ENCODE data around the gene MYO6. TPM values are rescaled to one million over a fixed set of nuclear protein-coding genes. Genes with fewer than 3 reads are reported as not detected.
"Not testable (repeated sequence)": the region's sequence is repeated elsewhere in the genome, so short reads cannot be mapped to it uniquely, and the experiment has no call there.

The MYO6 gene
- total RNA-seq, 2 experiments from 2014 or later: 6.1 to 6.4 TPM

DNA sequence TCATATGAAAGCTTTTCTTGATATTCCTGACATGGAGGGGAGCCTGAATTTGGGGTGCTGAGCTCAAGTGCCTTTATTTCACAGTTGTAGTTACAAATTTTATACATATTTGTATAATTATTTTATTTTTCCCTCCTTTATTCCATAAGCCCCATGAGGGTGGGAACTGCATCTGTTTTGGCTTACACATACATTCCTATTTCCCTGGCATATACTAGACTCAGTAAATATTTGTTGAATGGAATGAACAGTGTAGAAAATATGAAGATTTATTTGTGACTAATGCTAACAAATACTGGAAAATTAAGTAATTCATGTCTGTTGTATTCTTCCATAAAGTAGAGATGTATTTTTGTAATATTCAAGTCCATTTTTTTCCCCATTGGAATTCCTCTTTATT, 127.1 kb downstream of the MYO6 start:
- intact Hi-C loops (cut with micrococcal nuclease): no loop called here
- CTCF ChIA-PET: interaction anchor here (10.9 kb wide), 1 partner anchor 17 kb away, joined by 74 read pairs; no protein-coding TSS in a partner anchor
- POLR2A ChIA-PET: no interaction called here
- Mint-ChIP-seq H3K36me3 (no peaks in the 10 kb centered on the region), H3K27ac (no peak overlapping the region), H3K4me1 (ENCODE audit: low read depth) (no peaks in the 10 kb centered on the region), H3K9me3 (no peaks in the 10 kb centered on the region), H3K27me3 (no peaks in the 10 kb centered on the region), H3K4me3 (no peak overlapping the region)
- DNase-seq: no peak

DNA sequence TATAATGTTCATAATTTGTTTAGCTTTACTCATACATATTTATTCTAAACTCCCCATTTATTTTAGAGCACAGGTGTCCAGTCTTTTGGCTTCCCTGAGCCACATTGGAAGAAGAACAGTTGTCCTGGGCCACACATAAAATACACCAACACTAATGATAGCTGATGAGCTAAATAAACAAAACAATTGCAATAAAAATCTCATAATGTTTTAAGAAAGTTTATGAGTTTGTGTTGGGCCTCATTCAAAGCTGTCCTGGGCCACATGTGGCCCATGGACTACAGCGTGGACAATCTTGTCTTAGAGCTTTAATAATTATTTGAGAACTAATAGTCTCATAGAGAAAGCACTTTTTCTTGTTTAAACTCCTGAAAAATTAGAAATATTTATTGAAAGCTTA, 131.3 kb downstream of the MYO6 start:
- Mint-ChIP-seq H3K4me3 (no peak overlapping the region), H3K27me3 (no peaks in the 10 kb centered on the region), H3K4me1 (ENCODE audit: low read depth) (no peaks in the 10 kb centered on the region), H3K9me3 (no peaks in the 10 kb centered on the region), H3K36me3 (no peaks in the 10 kb centered on the region), H3K27ac (no peak overlapping the region)
- ChIA-PET POLR2A (no interaction called here), CTCF (interaction anchor here (0.7 to 10.9 kb wide), 2 partner anchors 13 to 17 kb away, joined by 3 to 74 read pairs; no protein-coding TSS in a partner anchor)
- intact Hi-C loops (cut with micrococcal nuclease): no loop called here
- DNase-seq: no peak

DNA sequence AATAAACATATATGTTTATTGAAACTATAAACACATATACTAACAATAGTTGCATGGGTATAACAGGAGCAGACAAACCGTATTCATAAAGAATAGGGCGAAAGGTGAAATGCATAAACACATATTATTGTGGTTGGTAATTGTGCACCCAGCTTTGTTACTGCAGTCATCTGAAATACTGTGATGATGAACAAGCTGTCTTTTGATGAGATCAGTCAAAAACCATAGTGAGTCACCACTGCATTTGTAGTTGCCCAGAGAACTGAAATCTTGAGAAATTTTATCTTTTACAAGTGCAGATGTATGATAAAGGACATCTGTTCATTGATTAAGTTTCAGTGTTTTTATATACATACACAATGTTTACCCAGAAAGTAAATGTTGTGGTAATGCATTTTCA, 133.7 kb downstream of the MYO6 start:
- no peaks in the 10 kb centered on the region for H3K27me3 Mint-ChIP-seq
- intact Hi-C loops (cut with micrococcal nuclease): no loop called here
- H3K9me3 Mint-ChIP-seq: no peaks in the 10 kb centered on the region
- H3K36me3 Mint-ChIP-seq: no peaks in the 10 kb centered on the region
- POLR2A ChIA-PET: no interaction called here
- no peak for DNase-seq
- CTCF ChIA-PET: interaction anchor here (10.9 kb wide), 1 partner anchor 10 kb away, joined by 74 read pairs; no protein-coding TSS in a partner anchor
- H3K4me3 Mint-ChIP-seq: no peak overlapping the region
- no peaks in the 10 kb centered on the region for H3K4me1 Mint-ChIP-seq (ENCODE audit: low read depth)
- no peak overlapping the region for H3K27ac Mint-ChIP-seq

DNA sequence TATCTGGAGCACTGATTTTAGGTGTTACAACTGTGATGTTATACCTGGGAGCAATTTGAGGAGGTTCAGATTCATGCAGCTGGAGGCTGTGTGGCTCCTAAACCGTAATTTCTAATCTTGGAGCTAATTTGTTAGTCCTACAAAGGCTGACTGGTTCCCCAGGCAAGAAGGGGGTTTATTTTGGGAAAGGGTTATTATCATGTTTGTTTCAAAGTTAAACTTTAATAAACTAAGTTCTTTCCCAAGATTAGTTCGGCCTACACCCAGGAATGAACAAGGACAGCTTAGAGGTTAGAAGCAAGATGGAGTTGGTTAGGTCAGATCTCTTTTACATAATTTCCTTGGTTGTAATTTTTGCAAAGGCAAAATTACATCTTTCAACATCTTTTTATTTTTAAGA, 135.8 kb downstream of the MYO6 start:
- ChIA-PET POLR2A (no interaction called here), CTCF (interaction anchor here (1.5 kb wide), 1 partner anchor 8 kb away, joined by 7 read pairs; no protein-coding TSS in a partner anchor)
- intact Hi-C loops (cut with micrococcal nuclease): no loop called here
- H3K27ac Mint-ChIP-seq: no peak overlapping the region
- no peaks in the 10 kb centered on the region for H3K4me1 Mint-ChIP-seq (ENCODE audit: low read depth)
- H3K4me3 Mint-ChIP-seq: no peak overlapping the region
- no peaks in the 10 kb centered on the region for H3K27me3 Mint-ChIP-seq
- no peak for DNase-seq
- H3K9me3 Mint-ChIP-seq: no peaks in the 10 kb centered on the region
- no peaks in the 10 kb centered on the region for H3K36me3 Mint-ChIP-seq

DNA sequence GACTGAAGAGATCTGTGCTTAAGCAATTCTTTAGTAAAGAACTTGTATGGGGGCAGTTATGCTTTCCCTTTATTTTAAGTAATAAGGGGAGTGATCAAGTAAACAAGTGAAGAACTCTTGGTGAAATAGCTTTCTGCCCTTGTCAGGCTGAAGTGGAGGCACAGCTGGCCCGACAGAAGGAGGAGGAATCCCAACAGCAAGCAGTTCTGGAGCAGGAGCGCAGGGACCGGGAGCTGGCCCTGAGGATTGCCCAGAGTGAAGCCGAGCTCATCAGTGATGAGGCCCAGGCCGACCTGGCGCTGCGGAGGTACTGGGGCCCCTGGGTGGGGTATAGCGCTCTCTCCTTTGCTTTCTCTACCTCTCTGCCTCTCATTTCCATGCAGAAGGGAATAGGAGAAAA, 143.3 kb downstream of the MYO6 start:
- Mint-ChIP-seq H3K9me3 (no peaks in the 10 kb centered on the region), H3K4me3 (no peak overlapping the region), H3K4me1 (ENCODE audit: low read depth) (peaks cover 3% of the 10 kb centered on the region), H3K27me3 (no peaks in the 10 kb centered on the region), H3K36me3 (no peaks in the 10 kb centered on the region), H3K27ac (no peak overlapping the region)
- CTCF ChIA-PET: interaction anchor here (0.7 to 4.3 kb wide), 12 partner anchors 8 to 1575 kb away, joined by 3 to 74 read pairs (median 6); no protein-coding TSS in a partner anchor
- DNase-seq: no peak
- intact Hi-C loops (cut with micrococcal nuclease): loop anchor here (2.0 kb wide), 1 partner anchor 1564 kb away; no protein-coding TSS in a partner anchor
- POLR2A ChIA-PET: no interaction called here

DNA sequence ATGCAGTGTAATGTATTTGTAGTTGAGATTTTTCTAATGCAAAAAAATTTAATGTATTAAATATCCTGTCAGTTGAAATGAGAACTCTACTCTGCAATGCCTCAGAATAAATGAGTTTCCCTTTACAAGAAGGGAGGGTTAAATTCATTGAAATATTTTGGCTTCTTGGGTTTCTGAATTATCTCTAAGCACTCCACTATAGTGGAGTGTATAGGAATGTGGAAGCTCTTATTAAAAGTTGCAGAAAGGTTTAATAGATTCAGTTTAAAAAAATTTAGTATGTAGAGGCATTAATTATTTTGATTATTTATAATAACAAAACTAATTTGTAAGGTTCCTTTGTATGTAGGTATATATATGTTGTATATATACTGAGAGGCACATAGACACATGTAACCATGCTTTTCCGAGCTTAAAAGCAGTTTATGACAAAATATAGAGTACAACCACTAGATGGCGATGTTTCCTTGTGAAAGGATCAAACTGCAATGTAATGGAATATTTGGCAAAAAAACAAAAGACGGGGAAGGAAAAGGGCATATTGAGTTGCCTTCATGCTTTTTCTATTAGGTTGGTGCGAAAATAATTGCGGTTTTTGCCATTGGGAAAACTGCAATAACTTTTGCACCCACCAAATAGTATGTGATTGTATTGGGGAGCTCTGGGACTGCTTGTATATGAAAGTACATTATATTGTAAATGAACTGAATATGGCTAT, 144.2 kb downstream of the MYO6 start:
- Mint-ChIP-seq H3K4me1 (ENCODE audit: low read depth) (peaks cover 3% of the 10 kb centered on the region), H3K9me3 (no peaks in the 10 kb centered on the region), H3K27me3 (no peaks in the 10 kb centered on the region), H3K36me3 (no peaks in the 10 kb centered on the region), H3K27ac (no peak overlapping the region), H3K4me3 (no peak overlapping the region)
- DNase-seq: no peak
- POLR2A ChIA-PET: no interaction called here
- intact Hi-C loops (cut with micrococcal nuclease): loop anchor here (2.0 kb wide), 1 partner anchor 1564 kb away; no protein-coding TSS in a partner anchor
- CTCF ChIA-PET: interaction anchor here (0.6 to 4.3 kb wide), 27 partner anchors 9 to 1574 kb away, joined by 3 to 74 read pairs (median 4); no protein-coding TSS in a partner anchor

DNA sequence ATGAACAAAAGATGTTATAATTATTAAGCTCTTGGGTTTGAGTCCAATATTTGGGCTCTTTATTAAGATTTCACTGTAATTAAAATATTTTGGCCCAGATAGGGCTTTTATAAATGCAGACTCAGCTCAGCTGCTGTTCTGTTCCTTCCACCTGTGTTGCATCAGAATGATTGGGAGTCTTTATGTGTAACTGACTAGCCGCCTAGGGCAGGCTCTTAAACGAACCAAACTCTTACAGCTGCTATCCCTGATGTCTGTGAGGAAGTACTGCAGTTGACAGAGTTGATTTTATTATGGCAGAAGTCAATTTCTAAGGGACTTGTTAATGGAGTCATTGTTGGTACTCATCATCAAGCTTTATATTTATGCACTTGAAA, 144.7 kb downstream of the MYO6 start:
- CTCF ChIA-PET: interaction anchor here (0.6 to 4.3 kb wide), 21 partner anchors 10 to 1573 kb away, joined by 3 to 74 read pairs (median 4); no protein-coding TSS in a partner anchor
- DNase-seq: no peak
- Mint-ChIP-seq H3K27me3 (no peaks in the 10 kb centered on the region), H3K9me3 (no peaks in the 10 kb centered on the region), H3K27ac (no peak overlapping the region), H3K4me3 (no peak overlapping the region), H3K36me3 (no peaks in the 10 kb centered on the region), H3K4me1 (ENCODE audit: low read depth) (peaks cover 3% of the 10 kb centered on the region)
- POLR2A ChIA-PET: no interaction called here
- intact Hi-C loops (cut with micrococcal nuclease): loop anchor here (2.0 kb wide), 1 partner anchor 1563 kb away; no protein-coding TSS in a partner anchor

DNA sequence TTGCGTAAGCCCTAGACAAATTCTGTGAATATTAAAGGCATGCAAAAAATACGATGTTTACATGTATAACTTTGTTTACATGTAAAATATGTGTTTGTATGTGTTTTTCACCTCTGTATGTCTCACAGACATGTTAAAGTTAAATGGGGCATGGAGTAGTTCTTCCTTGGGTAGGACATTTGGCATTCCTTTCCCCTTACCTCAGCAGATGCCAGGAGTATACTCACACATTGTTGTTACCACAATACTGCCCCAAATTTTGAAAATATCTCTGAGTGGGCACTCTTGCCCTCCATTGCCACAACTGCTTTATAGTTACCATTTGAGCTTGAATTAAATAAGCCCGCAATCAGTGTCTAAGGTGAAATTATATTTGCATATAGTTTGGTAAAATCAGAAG, 147.5 kb downstream of the MYO6 start:
- peaks cover 3% of the 10 kb centered on the region for H3K4me1 Mint-ChIP-seq (ENCODE audit: low read depth)

DNA sequence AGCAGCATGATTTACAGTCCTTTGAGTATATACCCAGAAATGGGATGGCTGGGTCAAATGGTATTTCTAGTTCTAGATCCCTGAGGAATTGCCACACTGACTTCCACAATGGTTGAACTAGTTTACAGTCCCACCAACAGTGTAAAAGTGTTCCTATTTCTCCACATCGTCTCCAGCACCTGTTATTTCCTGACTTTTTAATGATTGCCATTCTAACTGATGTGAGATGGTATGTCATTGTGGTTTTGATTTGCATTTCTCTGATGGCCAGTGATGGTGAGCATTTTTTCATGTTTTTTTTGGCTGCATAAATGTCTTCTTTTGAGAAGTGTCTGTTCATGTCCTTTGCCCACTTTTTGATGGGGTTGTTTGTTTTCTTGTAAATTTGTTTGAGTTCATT, 151.2 kb downstream of the MYO6 start:
- H3K27ac Mint-ChIP-seq; H3K36me3 Mint-ChIP-seq; POLR2A ChIA-PET; intact Hi-C loops (cut with micrococcal nuclease); H3K4me1 Mint-ChIP-seq (ENCODE audit: low read depth); CTCF ChIA-PET; H3K27me3 Mint-ChIP-seq; DNase-seq; H3K9me3 Mint-ChIP-seq; H3K4me3 Mint-ChIP-seq: not testable (repeated sequence)

More for the DNA sequence above, 147.5 kb downstream of the MYO6 start:
- intact Hi-C loops (cut with micrococcal nuclease): no loop called here
- Mint-ChIP-seq H3K36me3 (no peaks in the 10 kb centered on the region), H3K4me3 (no peak overlapping the region), H3K27ac (no peak overlapping the region), H3K9me3 (peaks cover 2% of the 10 kb centered on the region), H3K27me3 (no peaks in the 10 kb centered on the region)
- no peak for DNase-seq
- ChIA-PET CTCF (no interaction called here), POLR2A (no interaction called here)

DNA sequence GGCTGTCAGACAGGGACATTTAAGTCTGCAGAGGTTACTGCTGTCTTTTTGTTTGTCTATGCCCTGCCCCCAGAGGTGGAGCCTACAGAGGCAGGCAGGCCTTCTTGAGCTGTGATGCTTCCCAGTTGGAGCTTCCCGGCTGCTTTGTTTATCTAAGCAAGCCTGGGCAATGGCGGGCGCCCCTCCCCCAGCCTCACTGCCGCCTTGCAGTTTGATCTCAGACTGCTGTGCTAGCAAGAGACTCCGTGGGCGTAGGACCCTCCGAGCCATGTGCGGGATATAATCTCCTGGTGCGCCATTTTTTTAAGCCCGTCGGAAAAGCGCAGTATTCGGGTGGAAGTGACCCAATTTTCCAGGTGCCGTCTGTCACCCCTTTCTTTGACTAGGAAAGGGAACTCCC, 156.1 kb downstream of the MYO6 start:
- H3K36me3 Mint-ChIP-seq; POLR2A ChIA-PET; H3K4me1 Mint-ChIP-seq (ENCODE audit: low read depth); CTCF ChIA-PET; DNase-seq; intact Hi-C loops (cut with micrococcal nuclease); H3K27me3 Mint-ChIP-seq; H3K9me3 Mint-ChIP-seq; H3K4me3 Mint-ChIP-seq; H3K27ac Mint-ChIP-seq: not testable (repeated sequence)

DNA sequence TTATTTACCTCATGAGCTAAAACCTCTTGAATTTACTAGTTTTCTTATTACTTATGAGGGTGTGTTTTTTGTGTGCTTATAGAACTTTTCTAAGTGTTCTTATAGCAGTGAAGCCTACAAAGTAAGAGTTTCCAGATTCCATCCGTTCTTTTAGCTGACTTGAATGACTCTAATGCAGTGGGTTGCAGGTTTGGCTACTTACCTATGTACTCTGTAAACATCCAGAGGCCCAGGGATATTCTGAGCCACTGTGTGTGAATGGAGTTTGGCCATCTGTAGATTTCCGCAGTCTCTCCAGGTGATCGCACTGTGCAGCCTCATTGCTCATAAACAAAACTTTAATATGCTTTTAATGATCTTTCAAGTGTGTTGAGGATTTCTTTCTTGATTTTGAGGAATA, 157.8 kb downstream of the MYO6 start:
- Mint-ChIP-seq H3K4me1 (ENCODE audit: low read depth) (no peaks in the 10 kb centered on the region), H3K9me3 (no peaks in the 10 kb centered on the region), H3K36me3 (no peaks in the 10 kb centered on the region), H3K27ac (no peak overlapping the region), H3K4me3 (no peak overlapping the region), H3K27me3 (no peaks in the 10 kb centered on the region)
- intact Hi-C loops (cut with micrococcal nuclease): no loop called here
- CTCF ChIA-PET: no interaction called here
- no peak for DNase-seq
- POLR2A ChIA-PET: no interaction called here

DNA sequence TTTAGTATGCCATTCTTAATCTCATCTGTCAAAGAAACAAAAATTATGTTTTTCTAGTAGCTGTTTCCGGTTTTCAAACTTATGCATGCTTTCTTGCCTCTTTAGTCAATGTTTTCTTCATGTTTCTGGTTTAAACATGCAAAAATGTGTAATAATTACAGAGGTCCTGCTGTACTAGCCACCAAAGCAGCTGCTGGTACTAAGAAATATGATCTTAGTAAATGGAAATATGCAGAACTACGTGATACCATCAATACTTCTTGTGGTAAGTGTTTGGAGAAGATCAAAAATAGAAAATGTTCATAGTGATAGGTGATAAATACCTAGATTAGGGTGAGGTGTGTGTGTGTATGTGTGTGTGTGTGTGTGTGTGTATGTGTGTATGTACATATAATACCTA, 158.4 kb downstream of the MYO6 start:
- no peak overlapping the region for H3K4me3 Mint-ChIP-seq
- ChIA-PET POLR2A (no interaction called here), CTCF (interaction anchor here (1.1 kb wide), 1 partner anchor 13 kb away, joined by 3 read pairs; no protein-coding TSS in a partner anchor)
- H3K27ac Mint-ChIP-seq: no peak overlapping the region
- DNase-seq: no peak
- H3K9me3 Mint-ChIP-seq: no peaks in the 10 kb centered on the region
- no peaks in the 10 kb centered on the region for H3K36me3 Mint-ChIP-seq
- no peaks in the 10 kb centered on the region for H3K27me3 Mint-ChIP-seq
- intact Hi-C loops (cut with micrococcal nuclease): no loop called here
- no peaks in the 10 kb centered on the region for H3K4me1 Mint-ChIP-seq (ENCODE audit: low read depth)

DNA sequence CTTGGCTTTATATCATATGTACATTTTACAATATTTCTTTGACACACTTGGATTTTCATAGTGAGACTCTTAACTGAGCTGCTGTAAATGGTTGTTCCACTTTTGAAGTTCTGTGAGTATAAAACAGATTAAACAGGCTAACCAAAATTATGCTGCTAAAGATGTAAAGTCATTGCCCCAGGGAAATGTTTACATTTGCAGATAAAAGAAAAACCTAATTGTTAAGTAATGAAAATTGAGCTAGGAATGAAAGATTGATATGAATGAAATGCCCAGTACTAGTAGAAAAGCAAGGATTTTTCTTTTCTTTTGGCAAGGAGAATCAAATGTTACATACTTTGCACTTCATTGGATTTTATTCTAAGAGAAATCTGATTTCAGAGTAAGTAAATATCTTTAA, 164.0 kb downstream of the MYO6 start:
- no peaks in the 10 kb centered on the region for H3K4me1 Mint-ChIP-seq (ENCODE audit: low read depth)
- no peak overlapping the region for H3K4me3 Mint-ChIP-seq
- DNase-seq: no peak
- H3K36me3 Mint-ChIP-seq: peaks cover 2% of the 10 kb centered on the region
- ChIA-PET POLR2A (no interaction called here), CTCF (interaction anchor here (2.0 kb wide), 1 partner anchor 19 kb away, joined by 12 read pairs; no protein-coding TSS in a partner anchor)
- no peak overlapping the region for H3K27ac Mint-ChIP-seq
- H3K9me3 Mint-ChIP-seq: no peaks in the 10 kb centered on the region
- H3K27me3 Mint-ChIP-seq: no peaks in the 10 kb centered on the region
- intact Hi-C loops (cut with micrococcal nuclease): no loop called here
